Motor neuron (in vitro differentiated cells): ENCODE results near the gene NOTCH3. TPM values are rescaled to one million over a fixed set of nuclear protein-coding genes. Genes with fewer than 3 reads are reported as not detected.

Source experiments
- ATAC-seq, 8 experiments: fragments of 200-7000 bp; cut with Tn5 transposase; replicated peaks in 6 of 8; 2 replicates each; pipeline ENCODE4 v1.8.0; 2021; ENCODE audit warnings: mild to moderate bottlenecking in 8 of 8, moderate library complexity in 8 of 8
- H3K27ac ChIP-seq, 2 donors: fragments of 250-450 bp; sonication (Bioruptor Pico); 2 replicates each; pipeline ENCODE4 v1.9.0; 2021; ENCODE audit warnings: antibody characterized with exemption in 2 of 2, mild to moderate bottlenecking in 2 of 2, moderate library complexity in 1 of 2
- H3K4me1 ChIP-seq, 2 donors: fragments of 250-450 bp; sonication (Bioruptor Pico); replicated peaks in 1 of 2; 2 replicates each; pipeline ENCODE4 v1.6.1; 2021; ENCODE audit warnings: antibody characterized with exemption in 2 of 2, mild to moderate bottlenecking in 2 of 2, moderate library complexity in 1 of 2
- H3K4me3 ChIP-seq, 5 donors: fragments of 250-450 bp; sonication (Bioruptor Pico); 2 replicates each; pipeline ENCODE4 v1.9.0; 2021; ENCODE audit warnings: antibody characterized with exemption in 5 of 5, mild to moderate bottlenecking in 5 of 5, moderate library complexity in 4 of 5
- WGBS, 10 experiments: fragments of 450-650 bp; shearing (Covaris generic); methylation state at CpG; one replicate each; pipeline ENCODE4 v1.0.0; 2022; 5-methylcytosine and 5-hydroxymethylcytosine counted together
- in situ Hi-C, 9 experiments: fragments of 400-800 bp; cut with MboI; loops; one replicate each; pipeline ENCODE4 v1.15.0; 2021; ENCODE audit warnings: low sequenced_read_pairs in 9 of 9, low pct_unique_long_range_greater_than_20kb in 2 of 9; ENCODE audit not compliant: unreplicated experiment in 9 of 9
- total RNA-seq, 8 experiments: library from RNA; unstranded; fragments of 300-600 nt; gene quantifications; 2 replicates each; pipeline versions ENCODE4 v1.2.3 to v1.2.4, GENCODE V29; 2022

The NOTCH3 gene
- 10 to 100 TPM in 2 of 8 experiments, 1 to 10 TPM in 6; 3.0 to 26.4 (median 7.7) TPM for total RNA-seq

DNA sequence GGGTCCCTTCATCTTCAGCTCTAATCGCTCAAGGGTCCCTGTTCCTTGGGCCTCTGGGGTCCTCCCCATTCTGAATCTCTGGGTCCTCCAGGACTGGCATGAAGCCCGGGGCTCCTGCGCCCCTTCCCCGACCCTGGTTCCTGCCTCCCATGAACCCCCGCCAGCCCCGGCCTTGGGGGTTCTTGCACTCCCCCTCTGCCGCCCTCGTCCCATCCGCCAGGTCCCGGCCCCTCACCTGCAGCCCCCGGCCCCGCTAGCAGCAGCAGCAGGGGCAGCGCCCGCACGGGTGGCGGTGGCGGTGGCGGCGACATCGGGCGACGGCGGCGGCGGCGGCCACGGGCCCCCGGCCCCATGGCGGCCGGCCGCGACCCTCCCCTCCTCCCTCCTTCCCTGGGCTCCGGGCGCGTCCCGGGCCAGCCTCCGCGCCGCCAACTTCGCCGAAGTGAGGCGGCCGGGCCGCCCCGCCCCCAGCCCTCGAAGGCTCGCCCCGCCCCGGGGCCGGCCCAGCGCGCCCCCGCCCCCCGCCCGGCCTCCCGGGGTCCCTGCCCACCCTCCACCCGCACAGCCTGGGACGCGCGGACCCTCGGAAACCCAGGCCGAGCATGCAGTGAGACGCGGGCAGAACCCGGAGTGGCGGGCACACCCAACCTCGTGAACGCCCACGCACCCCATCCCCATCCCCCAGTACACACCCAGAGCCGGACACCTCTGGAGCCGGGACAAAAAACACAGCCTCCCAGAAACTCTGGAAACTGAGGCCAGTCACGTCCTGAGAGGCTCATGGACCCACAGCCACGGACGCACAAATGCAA is at the start of gene NOTCH3:
Gene NOTCH3 (minus strand): TSS at position 443 of the 812 bp plus-strand sequence. CDS start 90 bp downstream, at position 353.
- peak within 1 kb of the TSS; percentile 18 to 78 for H3K27ac ChIP-seq
- WGBS, 10 experiments = 20% methylated on average over 2 of the region's 74 CpGs; no CpG with 5 or more reads in 9 of the 10 experiments
- in situ Hi-C loops = no loop called here
- peak; percentile 12 to 70 (median 28) for ATAC-seq
- peaks cover 4 to 18% of the 10 kb centered on the region in 2 donors for H3K4me1 ChIP-seq
- peak within 1 kb of the TSS; percentile 32 to 73 (median 43) for H3K4me3 ChIP-seq

DNA sequence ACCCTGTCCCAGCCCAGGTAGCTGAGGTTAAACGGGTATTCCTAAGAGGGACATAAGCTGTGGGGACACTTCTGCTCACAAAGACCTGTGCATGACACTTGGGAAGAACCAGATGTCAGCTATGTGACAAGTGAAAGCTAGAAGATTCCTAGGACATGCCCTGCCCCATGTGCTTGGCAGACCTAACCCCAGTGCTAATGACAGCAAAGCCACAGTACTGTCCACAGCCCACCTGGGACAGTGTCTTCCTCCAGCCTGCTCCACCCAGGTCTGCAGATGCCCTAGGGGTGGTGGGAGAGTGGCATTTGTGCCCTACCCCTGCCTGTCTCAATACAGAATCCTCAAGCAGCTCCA is 49.8 kb upstream of the NOTCH3 start:
- WGBS, 10 experiments = 0 to 100% (median 80%) methylated on average over 1 of the region's 1 CpG; no CpG with 5 or more reads in 7 of the 10 experiments
- Histone ChIP-seq H3K4me3 (no peak overlapping the region), H3K4me1 (peaks cover 3 to 9% of the 10 kb centered on the region in 2 donors), H3K27ac (no peak overlapping the region)
- in situ Hi-C loops = no loop called here
- ATAC-seq = no peak

DNA sequence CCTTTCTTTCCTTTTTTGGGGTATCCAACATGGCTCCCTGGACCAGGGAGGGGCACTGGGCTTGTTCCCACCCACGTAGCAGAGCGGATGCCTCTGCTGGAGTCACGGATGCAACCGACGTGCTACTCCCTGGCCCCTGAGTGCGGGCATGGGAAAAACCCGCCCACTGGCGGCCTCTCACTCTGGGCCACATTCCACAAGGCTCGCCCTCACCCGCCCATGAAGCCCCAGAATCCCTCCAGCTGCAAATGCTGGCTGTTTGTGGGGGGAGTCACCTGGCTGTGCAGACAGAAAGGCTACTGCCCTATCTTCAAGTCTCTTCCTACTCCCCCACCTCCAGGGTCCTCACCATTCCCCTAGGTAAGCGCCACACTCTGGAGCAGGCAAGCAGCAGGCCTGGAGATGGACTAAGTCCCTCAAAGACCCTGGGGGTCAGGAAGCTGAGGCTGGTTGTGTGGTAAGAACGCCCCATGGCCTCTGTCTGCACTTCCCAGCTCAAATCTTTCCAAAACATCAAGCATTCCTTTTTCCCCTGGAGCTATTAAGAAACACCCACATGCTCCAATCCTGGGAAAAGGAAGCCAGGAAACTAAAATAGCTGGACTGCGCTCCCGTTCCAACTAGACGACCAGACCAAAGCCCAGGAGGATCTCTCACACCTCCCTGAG is 49.3 kb upstream of the NOTCH3 start:
- no peak overlapping the region for H3K27ac ChIP-seq
- no peak overlapping the region for H3K4me3 ChIP-seq
- WGBS, 10 experiments = 25 to 100% (median 80%) methylated on average over 1 to 4 of the region's 15 CpGs; no CpG with 5 or more reads in 2 of the 10 experiments
- peak in 3 of 8 experiments; percentile 10 to 19 (median 11) for ATAC-seq
- in situ Hi-C loops = no loop called here
- H3K4me1 ChIP-seq = peaks cover 3 to 9% of the 10 kb centered on the region in 2 donors

DNA sequence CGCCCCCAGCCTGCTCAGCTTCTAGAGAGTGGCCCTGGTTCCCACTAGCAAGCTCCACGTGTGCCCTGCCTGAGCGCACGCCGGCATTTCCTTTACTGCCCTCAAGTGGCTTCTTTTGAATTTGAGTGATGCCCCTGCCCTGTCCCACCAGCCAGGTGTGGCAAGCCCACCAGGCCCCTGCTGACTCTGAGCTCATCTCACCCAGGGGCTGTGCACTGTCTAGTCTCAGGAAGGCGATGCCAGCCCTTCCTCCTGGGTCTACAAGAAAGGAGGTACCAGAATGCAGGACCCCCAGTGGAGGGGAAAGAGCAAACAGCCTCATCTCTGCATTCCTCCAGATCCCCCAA is 48.7 kb upstream of the NOTCH3 start:
- peaks cover 3 to 9% of the 10 kb centered on the region in 2 donors for H3K4me1 ChIP-seq
- peak in 1 of 8 experiments; percentile 1 for ATAC-seq
- in situ Hi-C loops = no loop called here
- WGBS, 10 experiments = 28 to 100% (median 100%) methylated on average over 1 to 6 of the region's 6 CpGs; no CpG with 5 or more reads in 7 of the 10 experiments
- H3K4me3 ChIP-seq = no peak overlapping the region
- H3K27ac ChIP-seq = no peak overlapping the region

DNA sequence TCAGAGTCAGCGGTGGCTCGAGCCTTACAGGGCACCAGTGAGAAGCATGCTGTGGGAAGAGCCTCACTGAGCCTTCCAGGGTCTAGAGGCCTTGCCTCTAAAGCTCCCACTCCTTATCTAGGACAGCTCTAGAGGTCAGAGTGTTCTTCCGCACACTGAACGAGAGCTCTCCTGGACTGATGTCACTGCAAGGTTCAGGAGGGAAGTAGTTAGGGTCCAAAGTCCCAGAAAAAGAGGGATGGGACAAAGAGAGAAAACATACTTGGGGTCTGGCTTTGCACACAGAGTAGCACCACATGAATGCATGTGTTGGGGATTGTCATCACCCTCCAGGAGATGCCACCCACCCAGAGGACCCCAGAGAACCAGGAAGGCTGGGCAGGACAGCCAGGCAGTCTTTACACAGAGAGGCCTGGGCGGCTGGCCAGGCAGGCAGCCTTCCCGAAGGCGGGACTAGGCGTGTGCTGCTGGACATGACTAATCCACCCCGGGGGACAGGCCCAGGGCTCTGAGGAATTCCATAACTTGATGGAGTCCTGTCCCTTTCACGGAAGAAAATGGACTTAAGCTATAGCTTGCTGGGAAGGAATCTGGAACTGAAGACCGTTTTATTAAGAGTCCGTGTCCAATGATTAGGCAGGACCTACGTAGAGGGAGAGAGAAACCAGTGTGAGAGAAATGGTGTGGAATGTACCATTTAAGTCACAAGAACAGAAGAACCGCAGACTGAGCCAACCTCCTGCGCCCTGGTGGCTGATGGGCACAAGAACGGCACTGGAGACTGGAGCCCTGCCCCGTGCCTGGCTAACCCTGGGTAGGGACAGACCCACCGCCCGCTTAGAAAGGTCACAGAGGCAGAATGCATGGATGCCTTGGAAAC is 48.1 kb upstream of the NOTCH3 start:
- no peak overlapping the region for H3K27ac ChIP-seq
- WGBS, 10 experiments = 8 to 100% (median 88%) methylated on average over 2 to 13 of the region's 19 CpGs; no CpG with 5 or more reads in 4 of the 10 experiments
- ATAC-seq = peak in 5 of 8 experiments; percentile 19 to 67 (median 63)
- in situ Hi-C loops = no loop called here
- H3K4me3 ChIP-seq = no peak overlapping the region
- peaks cover 3 to 9% of the 10 kb centered on the region in 2 donors for H3K4me1 ChIP-seq

DNA sequence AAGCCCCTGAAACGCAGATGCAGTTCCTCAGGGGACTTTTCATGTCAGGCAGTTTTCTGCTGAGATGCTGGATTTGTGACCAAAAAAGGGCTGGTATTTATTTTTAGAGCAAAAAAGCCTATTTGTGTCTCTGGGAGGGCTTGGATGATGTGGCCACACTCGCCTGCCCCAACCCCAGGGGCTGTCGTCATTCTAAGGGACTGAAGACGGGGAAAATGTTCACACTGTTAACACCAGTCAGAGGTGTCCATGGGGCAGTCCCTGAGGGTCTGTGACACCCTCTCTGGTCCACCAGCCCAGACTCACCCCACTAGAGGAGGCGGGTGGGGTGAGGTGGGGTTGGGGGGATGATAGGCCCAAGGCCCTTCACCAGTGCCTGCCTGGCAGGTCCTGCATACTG is 47.3 kb upstream of the NOTCH3 start:
- ATAC-seq = no peak
- WGBS, 10 experiments = 60 to 100% (median 90%) methylated on average over 1 to 3 of the region's 5 CpGs; no CpG with 5 or more reads in 5 of the 10 experiments
- in situ Hi-C loops = no loop called here
- Histone ChIP-seq H3K27ac (no peak overlapping the region), H3K4me1 (peaks cover 3 to 9% of the 10 kb centered on the region in 2 donors), H3K4me3 (no peak overlapping the region)

DNA sequence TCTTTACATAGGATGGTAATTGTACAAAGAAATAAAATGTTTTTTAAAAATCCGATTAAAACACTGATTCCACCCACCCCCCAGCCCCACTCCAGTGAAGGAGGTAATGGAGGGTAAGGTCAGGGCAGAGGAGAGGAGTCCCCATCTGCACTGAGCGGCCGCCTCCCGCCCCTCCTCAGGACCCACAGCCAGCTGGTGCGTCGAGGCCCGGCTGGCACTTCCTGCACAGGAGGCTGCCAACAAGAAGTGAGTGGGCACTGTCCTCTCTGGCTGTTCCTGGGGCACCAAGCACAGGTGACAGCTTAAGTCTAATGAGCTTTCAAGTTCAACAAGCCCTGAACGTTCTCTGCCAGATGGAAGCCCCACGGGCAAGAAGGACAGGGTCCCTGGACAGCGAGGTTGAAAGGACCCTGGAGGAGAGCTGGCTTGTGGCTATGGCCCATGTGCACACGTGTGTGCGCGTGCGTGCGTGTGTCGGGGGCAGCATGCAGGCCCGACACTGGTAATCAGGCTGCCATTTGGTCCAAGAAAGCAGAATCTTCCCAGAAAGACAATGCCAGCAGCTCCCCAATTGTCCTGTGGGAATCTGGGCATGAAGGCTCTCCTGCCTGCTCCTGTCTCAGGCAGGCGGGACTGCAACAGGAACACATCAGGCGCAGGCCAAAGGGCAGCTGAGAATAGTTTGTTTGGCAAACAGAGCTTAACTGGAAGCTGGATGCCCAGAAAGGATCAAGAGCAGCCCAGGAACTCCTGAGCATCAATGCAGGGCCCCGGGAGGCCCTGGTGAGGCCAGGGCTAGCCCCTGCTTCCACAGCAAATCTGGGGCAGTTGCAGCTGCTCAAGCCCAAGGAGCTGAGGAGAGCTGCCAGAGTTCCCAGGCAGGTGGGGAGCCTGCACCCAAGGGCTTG is 46.6 kb upstream of the NOTCH3 start:
- Histone ChIP-seq H3K4me1 (peaks cover 3 to 6% of the 10 kb centered on the region in 2 donors), H3K27ac (no peak overlapping the region), H3K4me3 (no peak overlapping the region)
- 40 to 100% (median 94%) methylated on average over 1 to 7 of the region's 20 CpGs; no CpG with 5 or more reads in 3 of the 10 experiments for WGBS, 10 experiments
- in situ Hi-C loops = no loop called here
- no peak for ATAC-seq

DNA sequence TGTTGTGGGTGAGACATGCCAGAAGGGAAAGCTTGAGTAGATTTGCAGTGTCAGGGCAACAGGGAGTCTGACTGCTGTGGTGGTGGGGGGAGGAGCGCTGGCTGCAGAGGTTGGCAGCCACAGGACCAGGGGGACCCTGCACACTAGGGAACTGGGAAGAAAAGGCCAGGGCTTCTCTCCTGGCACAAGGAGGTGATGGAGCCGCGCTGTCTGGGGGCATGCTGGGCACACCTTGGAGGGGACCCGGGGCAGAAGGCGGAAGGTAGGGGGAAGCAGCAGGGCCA is 45.3 kb upstream of the NOTCH3 start:
- no peak overlapping the region for H3K4me3 ChIP-seq
- in situ Hi-C loops = no loop called here
- no peaks in the 10 kb centered on the region for H3K4me1 ChIP-seq
- no peak overlapping the region for H3K27ac ChIP-seq
- ATAC-seq = no peak
- WGBS, 10 experiments = no CpG with 5 or more reads among the region's 5 CpGs

DNA sequence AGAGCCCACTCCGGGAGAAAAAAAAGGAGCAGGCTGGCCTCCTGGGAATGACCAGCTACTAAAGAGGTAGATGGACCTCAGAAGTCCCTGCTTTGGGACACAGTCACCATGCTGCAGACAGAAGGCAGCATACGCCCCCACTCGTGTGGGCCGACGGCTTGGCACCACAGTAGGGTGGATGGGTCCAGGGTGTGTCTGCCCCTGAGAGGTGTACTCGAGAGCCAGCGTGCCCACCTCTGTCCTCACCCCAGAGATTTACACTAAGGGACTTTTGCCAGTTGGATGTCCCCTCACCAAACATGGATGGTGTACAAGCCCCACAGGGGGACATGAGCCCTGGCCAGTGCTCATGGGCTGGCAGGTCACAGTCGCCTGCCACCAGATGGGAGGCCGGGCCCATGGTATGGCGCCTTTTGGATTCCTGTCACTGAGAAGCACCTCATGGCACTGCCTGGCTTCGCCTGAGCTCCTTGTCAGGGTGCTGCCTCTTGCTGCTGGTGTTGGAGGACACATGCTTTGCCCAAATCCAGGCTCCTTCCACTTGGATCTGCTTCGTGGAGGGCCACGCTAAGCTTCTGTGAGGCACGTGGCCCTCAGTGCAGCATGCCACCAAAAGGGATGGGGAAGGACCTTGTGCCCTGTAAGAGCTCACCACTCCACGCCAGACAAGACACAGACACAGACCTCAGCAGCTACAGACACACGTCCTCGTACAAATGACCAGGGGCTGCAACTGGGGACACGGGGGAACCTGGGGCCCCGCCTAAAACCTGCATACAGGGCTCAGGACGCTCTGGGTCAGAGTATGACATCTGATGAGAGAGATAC is 44.8 kb upstream of the NOTCH3 start:
- in situ Hi-C loops = no loop called here
- Histone ChIP-seq H3K4me3 (no peak overlapping the region), H3K4me1 (no peaks in the 10 kb centered on the region), H3K27ac (no peak overlapping the region)
- WGBS, 10 experiments = 100% methylated on average over 1 to 2 of the region's 20 CpGs; no CpG with 5 or more reads in 7 of the 10 experiments
- ATAC-seq = no peak

DNA sequence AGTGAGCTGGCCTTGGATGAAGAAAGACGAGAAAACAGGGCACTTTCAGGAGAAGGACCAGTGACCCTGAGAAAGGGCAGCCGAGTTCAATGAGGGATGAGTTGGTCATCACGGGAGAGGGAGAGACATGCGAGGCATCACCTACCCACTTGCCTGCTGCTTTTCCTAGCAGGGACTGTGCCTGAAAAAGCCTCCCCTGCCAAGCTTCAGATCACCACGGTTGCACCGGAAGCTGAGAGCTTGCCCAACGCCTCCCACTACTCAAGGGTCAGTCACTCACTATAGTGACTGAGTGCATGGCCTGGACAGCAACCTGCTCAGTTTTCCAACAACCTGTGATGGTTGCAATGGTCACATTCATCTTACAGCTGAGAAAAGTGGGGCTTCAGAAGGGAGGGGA is 44.0 kb upstream of the NOTCH3 start:
- no peak for ATAC-seq
- no peak overlapping the region for H3K27ac ChIP-seq
- in situ Hi-C loops = no loop called here
- no peaks in the 10 kb centered on the region for H3K4me1 ChIP-seq
- no peak overlapping the region for H3K4me3 ChIP-seq
- WGBS, 10 experiments = 80 to 100% (median 90%) methylated on average over 1 to 3 of the region's 7 CpGs; no CpG with 5 or more reads in 3 of the 10 experiments

DNA sequence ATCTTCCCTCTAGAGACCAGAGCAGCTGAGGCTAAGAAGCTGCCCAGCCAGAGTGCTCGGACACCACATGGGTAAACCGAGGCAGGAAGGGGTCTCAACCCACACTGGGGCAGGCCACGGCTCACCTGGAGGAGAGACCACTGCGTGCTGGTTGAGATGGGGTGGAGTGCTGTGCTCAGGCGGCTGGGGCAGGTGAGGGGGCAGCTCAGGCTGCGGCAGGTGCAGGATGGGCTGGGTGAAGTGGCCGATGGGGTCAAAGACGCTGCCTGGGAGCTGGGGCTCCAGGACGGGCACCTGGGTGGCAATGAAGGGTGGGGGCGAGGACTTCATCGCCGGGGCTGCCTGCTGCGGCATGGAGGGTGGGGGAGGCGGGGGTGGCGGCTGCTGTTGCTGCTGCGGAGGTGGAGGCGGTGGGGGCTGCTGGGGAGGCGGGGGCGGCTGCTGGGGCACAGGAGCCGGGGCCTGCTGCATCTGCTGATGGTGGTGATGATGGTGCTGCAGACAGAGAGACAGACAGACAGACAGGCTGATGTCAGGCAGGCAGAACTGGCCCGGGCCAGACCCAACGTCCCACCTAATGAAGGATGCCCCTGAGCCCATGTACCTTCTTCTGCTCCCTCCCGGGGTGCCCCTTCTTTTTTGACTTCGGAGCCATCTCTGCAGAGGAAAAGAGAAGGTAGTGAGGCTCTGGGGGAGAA is 43.5 kb upstream of the NOTCH3 start:
- in situ Hi-C loops = no loop called here
- H3K4me3 ChIP-seq = no peak overlapping the region
- 80 to 100% (median 90%) methylated on average over 1 of the region's 24 CpGs; no CpG with 5 or more reads in 6 of the 10 experiments for WGBS, 10 experiments
- H3K4me1 ChIP-seq = no peaks in the 10 kb centered on the region
- no peak for ATAC-seq
- H3K27ac ChIP-seq = no peak overlapping the region
